C4-2B (cell line): ENCODE data around the gene FUT7.

ENCODE experiments used
- CTCF ChIP-seq: fragments of 450-650 bp; conservative IDR thresholded peaks from 2 replicates; pipeline ENCODE4 v1.5.1; 2017; ENCODE audit warnings: mild to moderate bottlenecking
- ZFX ChIP-seq: fragments of 450-650 bp; IDR thresholded peaks from 2 replicates; pipeline ENCODE4 v1.6.1; 2017

- TF ChIP-seq CTCF (no peak), ZFX (no peak)
Observed at GRCh38 chr9:137014166-137014565, 17.7 kb downstream of the FUT7 start.
